Measurements from ENCODE around the gene PLCH1. TPM values are rescaled to one million over a fixed set of nuclear protein-coding genes. Genes with fewer than 3 reads are reported as not detected.

Gene PLCH1
- total and polyA plus RNA-seq, 10 of the 15 experiments (the other 5 are each of a cell fraction or from before 2014, with no cell fraction given): 0.03 to 0.22 (median 0.04) TPM; not detected in 5

DNA sequence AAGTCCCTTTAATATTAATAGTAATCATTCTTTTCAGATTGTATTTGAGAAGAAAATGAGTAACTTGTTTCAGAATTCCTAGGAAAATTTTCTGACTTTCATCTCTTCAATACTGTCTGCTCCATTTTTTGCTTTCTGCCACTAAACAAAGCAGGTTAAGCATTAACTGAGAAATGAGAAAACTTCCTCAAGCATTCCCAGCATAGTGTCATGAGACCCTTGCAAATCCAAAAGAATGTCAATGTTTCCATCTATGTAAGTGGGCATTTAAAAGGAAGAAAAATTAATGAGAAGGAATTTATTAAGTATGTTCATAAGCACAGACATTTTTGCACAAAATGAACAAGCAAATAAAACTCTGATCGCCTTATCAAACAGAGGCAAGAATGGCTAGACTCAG, 303.4 kb downstream of the PLCH1 start:
- POLR2A ChIA-PET: no interaction called here
- H3K27me3 ChIP-seq (replicated peaks in 1 of 2; ENCODE audit: control insufficient read depth in 2 of 2, insufficient read depth in 2 of 2, low read length in 1 of 2): no peaks in the 10 kb centered on the region
- H3K9ac ChIP-seq (ENCODE audit: control insufficient read depth, insufficient read depth, low read length): no peak overlapping the region
- RAD21 ChIA-PET (ENCODE audit: unreplicated experiment): no interaction called here
- SMC1A ChIA-PET (ENCODE audit: uncharacterized antibody, unreplicated experiment): no interaction called here
- intact Hi-C loops (cut with micrococcal nuclease; ENCODE audit: unreplicated experiment): no loop called here
- no peaks in the 10 kb centered on the region for H3K36me3 ChIP-seq (ENCODE audit: control insufficient read depth in 2 of 2, insufficient read depth in 2 of 2, low read length in 1 of 2)
- H3K79me2 ChIP-seq (ENCODE audit: control insufficient read depth, insufficient read depth, low read length): no peaks in the 10 kb centered on the region
- no peak for TF ChIP-seq CHD4 (IDR thresholded peaks at IDR 0.05)
- no peak for TF ChIP-seq POU2F2 (IDR thresholded peaks at IDR 0.05; ENCODE audit: borderline replicate concordance, low read depth, low read length)
- TF ChIP-seq, protein P1, sequence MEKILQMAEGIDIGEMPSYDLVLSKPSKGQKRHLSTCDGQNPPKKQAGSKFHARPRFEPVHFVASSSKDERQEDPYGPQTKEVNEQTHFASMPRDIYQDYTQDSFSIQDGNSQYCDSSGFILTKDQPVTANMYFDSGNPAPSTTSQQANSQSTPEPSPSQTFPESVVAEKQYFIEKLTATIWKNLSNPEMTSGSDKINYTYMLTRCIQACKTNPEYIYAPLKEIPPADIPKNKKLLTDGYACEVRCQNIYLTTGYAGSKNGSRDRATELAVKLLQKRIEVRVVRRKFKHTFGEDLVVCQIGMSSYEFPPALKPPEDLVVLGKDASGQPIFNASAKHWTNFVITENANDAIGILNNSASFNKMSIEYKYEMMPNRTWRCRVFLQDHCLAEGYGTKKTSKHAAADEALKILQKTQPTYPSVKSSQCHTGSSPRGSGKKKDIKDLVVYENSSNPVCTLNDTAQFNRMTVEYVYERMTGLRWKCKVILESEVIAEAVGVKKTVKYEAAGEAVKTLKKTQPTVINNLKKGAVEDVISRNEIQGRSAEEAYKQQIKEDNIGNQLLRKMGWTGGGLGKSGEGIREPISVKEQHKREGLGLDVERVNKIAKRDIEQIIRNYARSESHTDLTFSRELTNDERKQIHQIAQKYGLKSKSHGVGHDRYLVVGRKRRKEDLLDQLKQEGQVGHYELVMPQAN (conservative IDR thresholded peaks at IDR 0.05): no peak
- TF ChIP-seq BMI1 (IDR thresholded peaks at IDR 0.05; ENCODE audit: borderline replicate concordance): no peak
- FAIRE-seq (no peak), ATAC-seq (no peak), DNase-seq (ENCODE audit: low read depth, low spot score) (no peak)
- no peak overlapping the region for H3K4me3 ChIP-seq
- H4K20me1 ChIP-seq (ENCODE audit: control insufficient read depth, insufficient read depth): no peaks in the 10 kb centered on the region
- in situ Hi-C loops (cut with MboI): no loop called here
- H3K9me3 ChIP-seq (replicated peaks; ENCODE audit: control insufficient read depth, insufficient read depth, low read length): no peaks in the 10 kb centered on the region
- no peaks in the 10 kb centered on the region for H3K4me1 ChIP-seq (ENCODE audit: control insufficient read depth, insufficient read depth, low read length)
- WGBS (ENCODE audit: insufficient coverage, insufficient replicate concordance, low lambda C conversion rate, missing lambda C conversion rate): 4% methylated on average over 1 of the region's 1 CpG
- H3K27ac ChIP-seq (ENCODE audit: control insufficient read depth, insufficient read depth): no peak overlapping the region
- BruUV-seq (replicated peaks): no TSS peak
- no peak overlapping the region for H2AFZ ChIP-seq (ENCODE audit: control insufficient read depth, low read depth, low read length)
- CTCF ChIA-PET: interaction anchor here (0.7 kb wide), 1 partner anchor 733 kb away, joined by 3 read pairs; no protein-coding TSS in a partner anchor
- no peak overlapping the region for H3K4me2 ChIP-seq (ENCODE audit: control insufficient read depth, insufficient read depth)

DNA sequence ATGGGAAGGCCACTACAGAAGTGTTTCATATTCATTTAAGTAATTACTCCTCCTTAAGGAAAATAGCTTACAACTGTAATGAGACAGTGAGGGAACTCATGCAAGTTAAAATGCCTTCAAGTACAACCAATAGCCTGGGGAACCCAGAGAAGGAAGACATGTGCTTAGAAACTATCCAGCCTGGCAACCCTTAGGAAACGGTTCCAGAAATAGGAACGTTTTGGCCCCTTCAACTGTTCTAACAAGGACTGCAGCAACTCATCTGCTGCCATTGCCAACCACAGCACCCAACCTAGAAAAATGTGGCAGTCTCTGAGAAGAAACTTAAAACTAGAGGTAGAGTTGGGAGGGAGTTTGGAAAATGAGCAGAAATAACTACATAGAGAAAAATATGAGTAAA, 303.8 kb downstream of the PLCH1 start:
- H3K9ac ChIP-seq (ENCODE audit: control insufficient read depth, insufficient read depth, low read length): no peak overlapping the region
- BruUV-seq (replicated peaks): no TSS peak

More for the DNA sequence above, 303.8 kb downstream of the PLCH1 start:
- H3K4me3 ChIP-seq: no peak overlapping the region
- no peaks in the 10 kb centered on the region for H3K9me3 ChIP-seq (replicated peaks; ENCODE audit: control insufficient read depth, insufficient read depth, low read length)
- no peak for ATAC-seq
- DNase-seq (ENCODE audit: low read depth, low spot score): no peak
- intact Hi-C loops (cut with micrococcal nuclease; ENCODE audit: unreplicated experiment): no loop called here
- H3K4me1 ChIP-seq (ENCODE audit: control insufficient read depth, insufficient read depth, low read length): no peaks in the 10 kb centered on the region
- H3K36me3 ChIP-seq (ENCODE audit: control insufficient read depth in 2 of 2, insufficient read depth in 2 of 2, low read length in 1 of 2): no peaks in the 10 kb centered on the region
- FAIRE-seq: no peak
- POLR2A ChIA-PET: no interaction called here
- TF ChIP-seq, protein P2, sequence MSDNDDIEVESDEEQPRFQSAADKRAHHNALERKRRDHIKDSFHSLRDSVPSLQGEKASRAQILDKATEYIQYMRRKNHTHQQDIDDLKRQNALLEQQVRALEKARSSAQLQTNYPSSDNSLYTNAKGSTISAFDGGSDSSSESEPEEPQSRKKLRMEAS (IDR thresholded peaks at IDR 0.05; ENCODE audit: low read depth, low read length): no peak
- TF ChIP-seq MTA3 (IDR thresholded peaks at IDR 0.05; ENCODE audit: borderline replicate concordance, low read length): no peak
- no peak for TF ChIP-seq HCFC1 (IDR thresholded peaks at IDR 0.05; ENCODE audit: low read length)
- no peak for TF ChIP-seq SREBF1 (IDR thresholded peaks at IDR 0.05; ENCODE audit: low read length)
- no peak for TF ChIP-seq ATF7 (IDR thresholded peaks at IDR 0.05; ENCODE audit: low read depth)
- TF ChIP-seq, protein P3, sequence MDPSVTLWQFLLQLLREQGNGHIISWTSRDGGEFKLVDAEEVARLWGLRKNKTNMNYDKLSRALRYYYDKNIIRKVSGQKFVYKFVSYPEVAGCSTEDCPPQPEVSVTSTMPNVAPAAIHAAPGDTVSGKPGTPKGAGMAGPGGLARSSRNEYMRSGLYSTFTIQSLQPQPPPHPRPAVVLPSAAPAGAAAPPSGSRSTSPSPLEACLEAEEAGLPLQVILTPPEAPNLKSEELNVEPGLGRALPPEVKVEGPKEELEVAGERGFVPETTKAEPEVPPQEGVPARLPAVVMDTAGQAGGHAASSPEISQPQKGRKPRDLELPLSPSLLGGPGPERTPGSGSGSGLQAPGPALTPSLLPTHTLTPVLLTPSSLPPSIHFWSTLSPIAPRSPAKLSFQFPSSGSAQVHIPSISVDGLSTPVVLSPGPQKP (IDR thresholded peaks at IDR 0.05; ENCODE audit: low read depth, low read length): no peak
- no peak for TF ChIP-seq ZNF24 (IDR thresholded peaks at IDR 0.05)
- no peak for TF ChIP-seq ZBED1 (IDR thresholded peaks at IDR 0.05; ENCODE audit: borderline replicate concordance)
- H3K79me2 ChIP-seq (ENCODE audit: control insufficient read depth, insufficient read depth, low read length): no peaks in the 10 kb centered on the region
- 18% methylated on average over 2 of the region's 2 CpGs for WGBS (ENCODE audit: insufficient coverage, insufficient replicate concordance, low lambda C conversion rate, missing lambda C conversion rate)
- CTCF ChIA-PET: no interaction called here
- no peaks in the 10 kb centered on the region for H3K27me3 ChIP-seq (replicated peaks in 1 of 2; ENCODE audit: control insufficient read depth in 2 of 2, insufficient read depth in 2 of 2, low read length in 1 of 2)
- no peak overlapping the region for H2AFZ ChIP-seq (ENCODE audit: control insufficient read depth, low read depth, low read length)
- H3K4me2 ChIP-seq (ENCODE audit: control insufficient read depth, insufficient read depth): no peak overlapping the region
- in situ Hi-C loops (cut with MboI): no loop called here
- SMC1A ChIA-PET (ENCODE audit: uncharacterized antibody, unreplicated experiment): no interaction called here
- H3K27ac ChIP-seq (ENCODE audit: control insufficient read depth, insufficient read depth): no peak overlapping the region
- no peaks in the 10 kb centered on the region for H4K20me1 ChIP-seq (ENCODE audit: control insufficient read depth, insufficient read depth)
- RAD21 ChIA-PET (ENCODE audit: unreplicated experiment): interaction anchor here (0.6 kb wide), 1 partner anchor 8 kb away, joined by 3 read pairs; no protein-coding TSS in a partner anchor
